ENCODE results near the gene KCNN1. TPM values are rescaled to one million over a fixed set of nuclear protein-coding genes. Genes with fewer than 3 reads are reported as not detected.
A peak's percentile ranks its signal among the peaks of the same experiment; 100 is the strongest.
"Not testable (repeated sequence)": the region's sequence is repeated elsewhere in the genome, so short reads cannot be mapped to it uniquely, and the experiment has no call there.

The KCNN1 gene
- total RNA-seq, 1 experiment from 2014 or later, result 0.07 TPM

DNA sequence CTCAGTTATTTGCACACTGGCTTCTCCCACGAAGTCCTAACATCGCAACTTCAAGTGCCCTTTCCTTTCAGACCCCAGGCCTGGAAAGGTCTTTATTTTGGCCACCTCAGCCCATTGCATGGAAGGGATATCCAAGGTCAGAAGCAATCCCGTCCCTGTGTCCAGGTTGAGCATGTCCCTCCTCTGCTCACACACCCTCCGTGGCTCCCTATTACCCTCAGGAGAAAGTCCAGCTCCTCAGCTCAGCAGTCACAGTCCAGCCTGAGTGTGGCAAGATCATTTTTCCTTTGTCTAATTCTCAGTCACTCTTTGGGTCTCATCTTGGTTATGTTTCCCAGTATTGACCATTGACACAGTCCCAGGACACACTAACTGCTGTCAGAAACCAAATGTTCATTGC, 60.2 kb downstream of the KCNN1 start:
- DNase-seq (ENCODE audit: low read depth), result no peak

DNA sequence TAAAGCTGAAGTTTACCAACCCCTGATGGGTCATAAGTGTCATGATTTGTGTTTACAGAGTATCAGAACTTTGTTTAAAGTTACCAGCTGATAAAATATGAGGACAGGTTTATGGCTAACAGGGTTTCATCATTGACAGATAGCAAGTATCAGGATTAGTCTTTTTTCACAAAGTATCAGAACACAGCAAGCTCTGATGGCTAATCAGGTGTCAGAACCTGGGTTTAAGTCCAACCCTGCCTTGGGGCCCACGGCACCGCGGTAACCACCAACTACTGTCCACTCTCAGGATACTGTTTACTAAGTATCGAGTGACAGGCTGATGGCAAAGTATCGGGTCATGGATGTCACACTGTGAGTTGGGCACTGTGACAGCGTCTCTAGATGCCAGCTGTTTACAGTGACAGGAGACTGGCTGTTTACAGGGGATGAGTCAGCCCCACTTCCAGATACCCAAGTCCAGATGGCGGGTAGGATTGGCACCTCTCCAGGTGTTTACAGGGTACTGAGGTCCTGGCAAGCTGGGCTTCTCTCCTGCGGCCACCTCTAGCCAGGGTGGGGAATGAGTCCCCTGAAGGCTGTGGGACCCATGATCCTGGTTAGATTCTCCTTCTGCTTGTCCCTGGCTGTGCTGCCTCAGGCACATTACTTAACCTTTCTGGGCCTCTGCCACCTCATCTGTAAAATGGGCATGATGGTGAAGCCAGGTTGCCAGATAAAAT, 62.9 kb downstream of the KCNN1 start:
- peak; percentile 85 for DNase-seq (ENCODE audit: low read depth)

DNA sequence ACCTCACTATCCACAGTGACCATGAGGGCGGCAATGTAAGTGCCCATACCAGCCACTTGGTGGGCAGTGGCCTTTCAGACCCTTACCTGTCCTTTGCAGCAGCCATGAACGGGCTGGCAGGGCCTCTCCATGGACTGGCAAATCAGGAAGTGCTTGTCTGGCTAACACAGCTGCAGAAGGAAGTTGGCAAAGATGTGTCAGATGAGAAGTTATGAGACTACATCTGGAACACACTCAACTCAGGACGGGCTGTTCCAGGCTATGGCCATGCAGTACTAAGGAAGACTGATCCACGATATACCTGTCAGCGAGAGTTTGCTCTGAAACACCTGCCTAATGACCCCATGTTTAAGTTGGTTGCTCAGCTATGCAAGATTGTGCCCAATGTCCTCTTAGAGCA, 64.5 kb downstream of the KCNN1 start:
- not testable (repeated sequence) for DNase-seq (ENCODE audit: low read depth)

DNA sequence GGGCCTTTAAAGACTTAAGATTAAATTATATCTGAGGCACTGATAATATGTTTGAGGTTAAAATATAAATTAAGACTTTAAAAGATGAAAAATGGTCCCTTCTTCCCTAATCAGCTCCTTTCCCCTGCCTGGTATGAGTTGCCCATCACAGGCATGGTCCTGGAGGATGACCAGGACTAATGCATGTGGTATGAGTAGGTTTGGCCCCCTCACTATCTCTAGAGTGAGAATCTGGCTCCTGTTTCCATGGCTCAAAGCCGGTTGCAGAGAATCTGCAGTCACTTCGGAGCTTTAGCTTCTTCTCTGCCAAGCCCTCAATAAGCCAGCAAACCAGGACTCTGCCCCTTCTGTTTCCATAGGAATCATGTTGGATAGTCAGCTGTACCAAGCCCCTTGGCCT, 65.2 kb downstream of the KCNN1 start:
- DNase-seq (ENCODE audit: low read depth), result not testable (repeated sequence)

DNA sequence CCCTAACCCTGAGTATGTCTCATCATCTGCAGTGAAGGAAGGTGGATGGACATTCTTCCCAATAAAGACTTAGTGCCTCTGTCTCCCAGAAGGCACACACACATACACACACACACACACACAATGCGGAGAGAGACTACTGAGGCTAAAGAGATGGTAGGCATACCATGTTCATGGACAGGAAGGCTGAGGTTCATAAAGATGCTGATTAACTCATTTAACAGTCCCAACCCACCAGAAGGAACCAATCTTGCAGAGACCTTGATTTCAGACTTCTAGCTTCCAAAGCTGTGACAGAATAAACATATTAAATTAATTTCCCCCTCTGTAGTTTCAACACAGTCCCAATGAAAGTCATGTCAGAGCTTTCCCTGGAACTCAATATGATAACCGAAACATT, 74.1 kb downstream of the KCNN1 start:
- no peak for DNase-seq (ENCODE audit: low read depth)

DNA sequence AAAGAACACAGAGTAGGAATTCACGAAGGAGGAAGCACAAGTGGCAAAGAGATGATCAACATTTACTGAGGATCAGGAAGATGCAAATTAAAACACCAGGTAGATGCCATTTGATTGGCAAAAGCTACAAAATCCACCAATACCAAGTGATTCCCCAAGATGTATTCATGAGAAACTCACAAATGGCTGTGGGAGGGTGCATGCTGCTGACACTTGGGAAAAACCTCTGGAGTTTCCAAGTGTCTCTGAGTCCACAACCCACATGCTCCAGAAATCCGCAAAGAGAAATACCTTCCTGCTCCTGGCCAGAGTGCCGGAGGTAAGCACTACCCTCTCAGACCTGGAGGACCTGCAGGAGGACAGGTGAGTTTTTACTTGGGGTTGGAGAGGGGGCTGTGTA, 76.8 kb downstream of the KCNN1 start:
- no peak for DNase-seq (ENCODE audit: low read depth)

DNA sequence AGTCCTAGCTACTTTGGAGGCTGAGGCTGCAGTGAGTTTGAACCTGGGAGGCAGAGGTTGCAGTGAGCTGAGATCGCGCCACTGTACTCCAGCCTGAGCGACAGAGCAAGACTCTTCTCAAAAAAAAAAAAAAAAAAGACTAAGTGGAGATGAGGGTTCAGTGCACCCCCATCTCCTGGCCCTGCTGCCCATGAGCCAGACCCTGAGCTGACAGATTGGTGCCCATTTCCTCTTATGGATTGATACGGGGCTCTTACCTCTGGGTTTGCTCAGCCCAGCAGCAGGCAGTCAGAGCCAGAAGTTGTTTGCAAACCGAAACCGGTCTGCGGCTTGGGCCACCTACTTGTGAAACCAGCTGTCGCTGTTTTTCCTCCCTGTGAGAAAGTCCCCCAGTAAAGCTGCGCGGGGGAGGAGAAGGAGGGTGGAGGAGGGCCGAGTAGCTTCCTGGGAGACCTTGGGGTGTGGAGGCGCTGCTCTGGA, 78.0 kb downstream of the KCNN1 start:
- peak; percentile 90 for DNase-seq (ENCODE audit: low read depth)

DNA sequence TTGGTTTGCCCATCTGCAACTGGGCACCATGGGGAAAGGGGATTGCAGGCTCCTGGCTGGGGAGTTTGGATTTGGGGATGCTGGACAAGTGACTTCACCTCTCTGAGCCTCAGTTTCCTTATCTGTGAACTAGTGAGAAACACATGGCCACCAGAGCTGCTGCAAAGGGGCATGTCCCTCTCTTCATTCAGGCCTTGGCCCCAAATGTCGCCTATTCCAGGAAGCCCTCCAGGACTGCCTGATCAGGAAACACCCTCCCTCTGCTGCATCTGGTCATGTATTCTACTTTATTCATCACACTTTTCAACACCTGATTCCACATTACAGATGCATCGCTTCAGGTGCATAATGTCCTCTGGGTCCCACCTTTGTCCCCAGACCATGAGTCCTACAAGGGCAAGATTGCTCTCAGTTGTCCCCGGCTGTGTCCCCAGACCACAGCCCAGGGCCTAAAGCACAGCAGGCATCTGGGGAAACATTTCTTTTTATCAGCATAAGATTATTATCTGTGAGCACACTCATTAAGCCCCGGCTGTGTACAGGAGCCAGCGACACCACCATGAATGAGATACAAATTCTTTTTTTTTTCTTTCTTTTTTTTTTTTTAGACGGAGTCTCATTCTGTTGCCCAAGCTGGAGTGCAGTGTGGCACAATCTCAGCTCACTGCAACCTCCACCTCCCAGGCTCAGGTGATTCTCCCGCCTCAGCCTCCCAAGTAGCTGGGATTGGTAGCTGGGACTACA, 78.6 kb downstream of the KCNN1 start:
- DNase-seq (ENCODE audit: low read depth), result no peak

DNA sequence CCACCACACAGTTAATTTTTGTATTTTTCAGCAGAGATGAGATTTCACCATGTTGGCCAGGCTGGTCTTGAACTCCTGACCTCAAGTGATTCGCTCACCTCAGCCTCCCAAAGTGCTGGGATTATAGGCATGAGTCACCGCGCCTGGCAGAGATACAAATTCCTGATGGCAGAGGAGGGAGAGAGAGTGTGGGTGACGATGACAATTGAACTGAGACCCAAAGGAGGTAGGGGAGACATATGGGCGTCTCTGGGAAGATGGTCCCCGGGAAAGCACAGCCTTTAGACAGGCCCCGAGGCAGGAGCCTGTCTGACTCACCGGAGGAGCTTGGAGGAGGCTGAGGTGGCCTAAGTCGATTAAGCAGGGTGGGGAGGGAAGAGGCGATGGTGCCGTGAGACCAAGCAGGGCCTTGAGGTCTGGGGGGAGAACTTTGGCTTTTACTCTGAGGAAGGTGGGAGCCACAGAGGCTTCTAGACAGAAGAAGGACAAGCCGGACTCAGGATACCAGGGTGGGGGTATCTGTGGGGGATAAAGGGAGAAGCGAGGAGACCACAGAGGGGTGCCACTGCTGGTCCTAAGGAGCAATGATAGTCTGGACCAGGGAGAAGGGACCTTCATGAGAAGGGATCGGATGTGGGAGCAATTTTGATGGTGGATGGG, 79.3 kb downstream of the KCNN1 start:
- peak; percentile 99 for DNase-seq (ENCODE audit: low read depth)

DNA sequence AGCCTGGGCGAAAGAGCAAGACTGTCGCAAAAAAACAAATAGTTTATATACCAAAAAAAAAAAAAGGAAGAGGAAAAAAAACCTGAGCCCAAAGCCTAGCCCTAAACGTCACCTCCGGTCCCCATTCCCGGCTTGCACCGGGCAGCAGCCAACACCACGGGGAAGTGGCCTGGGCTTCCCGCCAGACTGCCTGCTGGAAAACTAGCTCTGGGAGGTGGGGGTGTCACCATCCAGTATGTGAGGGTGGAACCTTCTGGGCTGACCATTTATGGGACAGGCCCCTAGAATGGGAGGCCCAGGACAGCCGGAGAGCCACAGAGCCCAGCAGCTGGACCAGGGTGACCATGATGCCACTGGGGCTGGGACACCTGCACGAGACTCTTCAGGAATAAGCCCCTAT, 82.5 kb downstream of the KCNN1 start:
- peak; percentile 80 for DNase-seq (ENCODE audit: low read depth)

Other genes with a start within 250 kb of the KCNN1 start
- 16.8 and 17.0 TPM in 2 replicates for gene MAP1S, start 247.6 kb upstream of the KCNN1 start, total RNA-seq (2014; rRNA removed; shearing (Covaris generic))
- 0.20 and 2.1 TPM in 2 replicates for gene FCHO1, start 215.6 kb upstream of the KCNN1 start, total RNA-seq (2014; rRNA removed; shearing (Covaris generic))
- gene B3GNT3, start 172.0 kb upstream of the KCNN1 start, total RNA-seq (2014; rRNA removed; shearing (Covaris generic)), result 0.20 TPM in 1 of 2 replicates, not detected in the other
- gene INSL3, start 145.6 kb upstream of the KCNN1 start, total RNA-seq (2014; rRNA removed; shearing (Covaris generic)), result not detected in 2 replicates
- gene JAK3, start 119.1 kb upstream of the KCNN1 start, total RNA-seq (2014; rRNA removed; shearing (Covaris generic)), result 0.39 and 0.71 TPM in 2 replicates
- gene RPL18A, start 107.2 kb upstream of the KCNN1 start, total RNA-seq (2014; rRNA removed; shearing (Covaris generic)), result 622 and 685 TPM in 2 replicates
- gene SLC5A5, start 95.2 kb upstream of the KCNN1 start, total RNA-seq (2014; rRNA removed; shearing (Covaris generic)), result not detected in 2 replicates
- gene CCDC124, start 34.1 kb upstream of the KCNN1 start, total RNA-seq (2014; rRNA removed; shearing (Covaris generic)), result 31.3 and 36.8 TPM in 2 replicates
- 9.4 and 12.8 TPM in 2 replicates for gene ARRDC2, start 41.1 kb downstream of the KCNN1 start, total RNA-seq (2014; rRNA removed; shearing (Covaris generic))
- gene IL12RB1, start 119.8 kb downstream of the KCNN1 start, total RNA-seq (2014; rRNA removed; shearing (Covaris generic)), result 2.3 and 3.8 TPM in 2 replicates
- gene MAST3, start 130.7 kb downstream of the KCNN1 start, total RNA-seq (2014; rRNA removed; shearing (Covaris generic)), result 2.3 and 4.6 TPM in 2 replicates
- 21.4 and 21.7 TPM in 2 replicates for gene PIK3R2, start 186.1 kb downstream of the KCNN1 start, total RNA-seq (2014; rRNA removed; shearing (Covaris generic))
- 81.2 and 112 TPM in 2 replicates for gene IFI30, start 206.7 kb downstream of the KCNN1 start, total RNA-seq (2014; rRNA removed; shearing (Covaris generic))
- 32.4 and 33.4 TPM in 2 replicates for gene MPV17L2, start 226.1 kb downstream of the KCNN1 start, total RNA-seq (2014; rRNA removed; shearing (Covaris generic))
- 3.4 and 5.6 TPM in 2 replicates for gene RAB3A, start 236.9 kb downstream of the KCNN1 start, total RNA-seq (2014; rRNA removed; shearing (Covaris generic))